ENCODE data around the gene BSCL2. TPM values are rescaled to one million over a fixed set of nuclear protein-coding genes. Genes with fewer than 3 reads are reported as not detected.

BSCL2 gene
- total and polyA plus RNA-seq, 2 donors (not counting 3 experiments of a cell fraction or from before 2014, with no cell fraction given) = 31.1 to 94.8 TPM

GRCh38 chr11:62678433-62678769 lies 28.8 kb downstream of the BSCL2 start:
- Histone ChIP-seq H3K9ac (replicated peaks; ENCODE audit: extremely low read depth, insufficient read depth, low read length) (peak overlapping the region; percentile 85), H3K9me3 (replicated peaks; ENCODE audit: control insufficient read depth, insufficient read depth, low read length) (no peaks in the 10 kb centered on the region), H3K36me3 (ENCODE audit: control insufficient read depth in 2 of 2, extremely low read depth in 1 of 2, insufficient read depth in 2 of 2, low read length in 2 of 2) (peaks cover 0 to 17% of the 10 kb centered on the region in 2 experiments), H2AFZ (ENCODE audit: low read depth, low read length) (peak overlapping the region; percentile 72), H4K20me1 (replicated peaks; ENCODE audit: control insufficient read depth, extremely low read depth, insufficient read depth, low read length) (no peaks in the 10 kb centered on the region), H3K4me3 (replicated peaks in 1 of 3; ENCODE audit: insufficient read depth in 1 of 3, low read depth in 1 of 3, low read length in 3 of 3) (peak overlapping the region; percentile 76 to 93 (median 79)), H3K27ac (ENCODE audit: insufficient read depth, low read depth, low read length) (peak overlapping the region; percentile 74), H3K9me1 (replicated peaks; ENCODE audit: control insufficient read depth, extremely low read depth, insufficient read depth, low read length) (no peaks in the 10 kb centered on the region), H3K27me3 (ENCODE audit: control insufficient read depth in 2 of 2, insufficient read depth in 2 of 2, low read length in 2 of 2) (no peaks in the 10 kb centered on the region), H3K79me2 (ENCODE audit: control insufficient read depth, insufficient read depth, low read length) (peaks cover 16% of the 10 kb centered on the region), H3K4me2 (ENCODE audit: insufficient read depth, low read length) (peak overlapping the region; percentile 71), H3K4me1 (ENCODE audit: control insufficient read depth, extremely low read depth, insufficient read depth, low read length) (peaks cover 11% of the 10 kb centered on the region)
- DNase-seq (ENCODE audit: low read depth, low spot score) (no peak), FAIRE-seq (no peak)
- dilution Hi-C loops (cut with MboI; ENCODE audit: extremely low pct_ligation_motif_present, low sequenced_read_pairs) = no loop called here
- intact Hi-C loops (cut with micrococcal nuclease) = loop anchor here (2.0 kb wide), 1 partner anchor 14 kb away; the partner anchor contains the start of genes C11orf98 and CSKMT
- CTCF ChIA-PET = no interaction called here
- BruUV-seq (replicated peaks) = TSS peak; percentile 53
- TF ChIP-seq MYC (IDR thresholded peaks at IDR 0.05; ENCODE audit: low read depth, low read length) (no peak), JUN (IDR thresholded peaks at IDR 0.05; ENCODE audit: borderline replicate concordance, insufficient read depth, insufficient read length, low read depth) (no peak), GATA2 (IDR thresholded peaks at IDR 0.05; ENCODE audit: insufficient read depth, insufficient read length, low read depth, low read length) (no peak), CTCF (IDR thresholded peaks at IDR 0.05; ENCODE audit: extremely low read depth in 1 of 2, insufficient read depth in 1 of 2, low read depth in 1 of 2, low read length in 2 of 2) (no peak), EZH2 (IDR thresholded peaks at IDR 0.05; ENCODE audit: borderline replicate concordance, low read depth, low read length, severe bottlenecking) (no peak), POLR2A (IDR thresholded peaks at IDR 0.05; ENCODE audit: low read depth, low read length) (no peak), FOS (IDR thresholded peaks at IDR 0.05; ENCODE audit: borderline replicate concordance, insufficient read depth, low read length) (no peak), POLR2AphosphoS5 (IDR thresholded peaks at IDR 0.05; ENCODE audit: insufficient read depth, low read depth, low read length) (no peak)
- TF ChIP-seq, protein P1, sequence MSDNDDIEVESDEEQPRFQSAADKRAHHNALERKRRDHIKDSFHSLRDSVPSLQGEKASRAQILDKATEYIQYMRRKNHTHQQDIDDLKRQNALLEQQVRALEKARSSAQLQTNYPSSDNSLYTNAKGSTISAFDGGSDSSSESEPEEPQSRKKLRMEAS (IDR thresholded peaks at IDR 0.05; ENCODE audit: insufficient read depth, insufficient read length) = no peak
- POLR2A ChIA-PET = interaction anchor here (3.2 kb wide), 1 partner anchor 13 kb away, joined by 33 read pairs; the partner anchor contains the start of genes C11orf98 and CSKMT

Measured in endothelial cell of umbilical vein (primary cell).